HepG2 (cell line): ENCODE measurements around the gene CSNK1D. TPM values are rescaled to one million over a fixed set of nuclear protein-coding genes. Genes with fewer than 3 reads are reported as not detected.

Source experiments
- ARID2 ChIP-seq: sonication (generic); formaldehyde crosslinking; IDR thresholded peaks from 2 replicates; pipeline ENCODE4 v1.8.1; 2022; ENCODE audit warnings: mild to moderate bottlenecking, missing genetic modification reagents, borderline replicate concordance
- BCL3 ChIP-seq: sonication (generic); formaldehyde crosslinking; IDR thresholded peaks from 2 replicates; pipeline ENCODE4 v1.5.1; 2020; ENCODE audit warnings: mild to moderate bottlenecking, missing genetic modification reagents, moderate library complexity
- CBFB ChIP-seq: sonication (generic); formaldehyde crosslinking; IDR thresholded peaks from 2 replicates; pipeline ENCODE4 v1.4.0; 2020; ENCODE audit warnings: missing genetic modification reagents
- DBP ChIP-seq: sonication (generic); formaldehyde crosslinking; IDR thresholded peaks from 2 replicates; pipeline ENCODE4 v1.4.0; 2020; ENCODE audit warnings: missing genetic modification reagents; ENCODE audit errors: not compliant biosample characterization
- ELF3 ChIP-seq: IDR thresholded peaks from 2 replicates; pipeline ENCODE4 v1.6.1; 2016; ENCODE audit warnings: missing genetic modification reagents, missing compliant biosample characterization
- GLI4 ChIP-seq: sonication (generic); formaldehyde crosslinking; IDR thresholded peaks from 2 replicates; pipeline ENCODE4 v1.5.1; 2020; ENCODE audit warnings: missing genetic modification reagents, mild to moderate bottlenecking, moderate library complexity, borderline replicate concordance
- GTF2F1 ChIP-seq: fragments of 150-350 bp; IDR thresholded peaks from 2 replicates; pipeline ENCODE4 v1.6.1; 2014; ENCODE audit warnings: low read length
- IRX3 ChIP-seq: sonication (generic); formaldehyde crosslinking; IDR thresholded peaks from 2 replicates; pipeline ENCODE4 v1.8.1; 2023; ENCODE audit warnings: mild to moderate bottlenecking, low read depth, missing genetic modification reagents, borderline replicate concordance
- KLF13 ChIP-seq: sonication (generic); formaldehyde crosslinking; IDR thresholded peaks from 2 replicates; pipeline ENCODE4 v1.4.0; 2020; ENCODE audit warnings: mild to moderate bottlenecking, missing genetic modification reagents
- MIXL1 ChIP-seq: IDR thresholded peaks from 2 replicates; pipeline ENCODE4 v1.6.1; 2016
- MYNN ChIP-seq: sonication (generic); formaldehyde crosslinking; IDR thresholded peaks from 2 replicates; pipeline ENCODE4 v1.4.0; 2020; ENCODE audit warnings: mild to moderate bottlenecking, low read depth, missing genetic modification reagents
- NFYB ChIP-seq: sonication (generic); formaldehyde crosslinking; IDR thresholded peaks from 2 replicates; pipeline ENCODE4 v1.4.0; 2020; ENCODE audit warnings: missing genetic modification reagents
- NR3C1 ChIP-seq: sonication (generic); formaldehyde crosslinking; IDR thresholded peaks from 2 replicates; pipeline ENCODE4 v1.4.0; 2020; ENCODE audit warnings: missing genetic modification reagents
- PHF5A ChIP-seq: IDR thresholded peaks from one replicate; pipeline ENCODE4 v1.6.1; 2018; ENCODE audit warnings: low read depth, missing genetic modification reagents; ENCODE audit not compliant: unreplicated experiment
- PPARG ChIP-seq: conservative IDR thresholded peaks from 2 replicates; pipeline ENCODE4 v1.6.1; 2016; ENCODE audit warnings: missing biosample characterization, missing genetic modification reagents
- SETDB1 ChIP-seq: sonication (generic); formaldehyde crosslinking; IDR thresholded peaks from 2 replicates; pipeline ENCODE4 v1.5.1; 2020; ENCODE audit warnings: missing genetic modification reagents, mild to moderate bottlenecking, borderline replicate concordance
- SP5 ChIP-seq: IDR thresholded peaks from 2 replicates; pipeline ENCODE4 v1.6.1; 2016; ENCODE audit warnings: low read depth, borderline replicate concordance
- SYNCRIP ChIP-seq: fragments of 200-400 bp; formaldehyde crosslinking; IDR thresholded peaks from 2 replicates; pipeline ENCODE4 v1.6.1; 2018; ENCODE audit warnings: mild to moderate bottlenecking, low read depth, low read length; ENCODE audit not compliant: insufficient read depth
- THYN1 ChIP-seq: sonication (generic); formaldehyde crosslinking; IDR thresholded peaks from 2 replicates; pipeline ENCODE4 v1.8.1; 2023; ENCODE audit warnings: low read depth, mild to moderate bottlenecking, moderate library complexity, missing genetic modification reagents, borderline replicate concordance
- ZBTB20 ChIP-seq: sonication (generic); formaldehyde crosslinking; IDR thresholded peaks from 2 replicates; pipeline ENCODE4 v1.8.1; 2023; ENCODE audit warnings: missing genetic modification reagents, low read depth, mild to moderate bottlenecking, borderline replicate concordance
- ZFP37 ChIP-seq: sonication (generic); formaldehyde crosslinking; IDR thresholded peaks from 2 replicates; pipeline ENCODE4 v1.4.0; 2020; ENCODE audit warnings: missing genetic modification reagents, borderline replicate concordance
- ZNF12 ChIP-seq: sonication (generic); formaldehyde crosslinking; IDR thresholded peaks from 2 replicates; pipeline ENCODE4 v1.5.0; 2020; ENCODE audit warnings: missing genetic modification reagents
- ZNF33B ChIP-seq: sonication (generic); formaldehyde crosslinking; IDR thresholded peaks from 2 replicates; pipeline ENCODE4 v1.5.1; 2020; ENCODE audit warnings: mild to moderate bottlenecking, missing genetic modification reagents
- ZNF343 ChIP-seq: sonication (generic); formaldehyde crosslinking; IDR thresholded peaks from 2 replicates; pipeline ENCODE4 v1.4.0; 2020; ENCODE audit warnings: mild to moderate bottlenecking, missing genetic modification reagents
- ZNF484 ChIP-seq: sonication (generic); formaldehyde crosslinking; IDR thresholded peaks from 2 replicates; pipeline ENCODE4 v1.5.1; 2020; ENCODE audit warnings: mild to moderate bottlenecking, low read depth, missing genetic modification reagents, borderline replicate concordance
- ZNF547 ChIP-seq: sonication (generic); formaldehyde crosslinking; IDR thresholded peaks from 2 replicates; pipeline ENCODE4 v1.5.1; 2020; ENCODE audit warnings: mild to moderate bottlenecking, missing genetic modification reagents
- ZNF562 ChIP-seq: sonication (generic); formaldehyde crosslinking; IDR thresholded peaks from 2 replicates; pipeline ENCODE4 v1.8.0; 2022; ENCODE audit warnings: missing genetic modification reagents, borderline replicate concordance
- ZNF644 ChIP-seq: IDR thresholded peaks from 2 replicates; pipeline ENCODE4 v1.6.1; 2016; ENCODE audit warnings: low read depth
- ZNF703 ChIP-seq: sonication (generic); formaldehyde crosslinking; IDR thresholded peaks from 2 replicates; pipeline ENCODE4 v1.5.1; 2020; ENCODE audit warnings: missing genetic modification reagents, mild to moderate bottlenecking, moderate library complexity, borderline replicate concordance
- ZNF709 ChIP-seq: sonication (generic); formaldehyde crosslinking; IDR thresholded peaks from 2 replicates; pipeline ENCODE4 v1.5.0; 2020; ENCODE audit warnings: mild to moderate bottlenecking, missing genetic modification reagents
- ZNF747 ChIP-seq: sonication (generic); formaldehyde crosslinking; IDR thresholded peaks from 2 replicates; pipeline ENCODE4 v1.8.1; 2023; ENCODE audit warnings: missing genetic modification reagents, mild to moderate bottlenecking, borderline replicate concordance
- ZNF878 ChIP-seq: sonication (generic); formaldehyde crosslinking; IDR thresholded peaks from 2 replicates; pipeline ENCODE4 v1.8.1; 2023; ENCODE audit warnings: mild to moderate bottlenecking, missing genetic modification reagents, moderate library complexity
- polyA plus RNA-seq, 8 experiments: library from polyadenylated mRNA; depleted of rRNA in 3 of 8; stranded (reverse) in 7 of 8; unstranded in 1 of 8; fragments of >200 nt; fragmentation: Illumina TruSeq in 4 of 8; extraction: Trizol in 4 of 8; gene quantifications; 2 replicates each; pipeline versions ENCODE4 v1.2.1 to v1.2.3, GENCODE V29; 2011 to 2016; ENCODE audit warnings: low read depth in 4 of 8, missing spikeins in 1 of 8, mixed read lengths in 1 of 8; ENCODE audit not compliant: insufficient read depth in 1 of 8
- total RNA-seq, 5 experiments: library from RNA; depleted of rRNA; stranded (reverse); fragments of >200 nt; fragmentation: Illumina TruSeq; extraction: Trizol; gene quantifications; 2 replicates each; pipeline ENCODE4 v1.2.3, GENCODE V29; 2016; ENCODE audit warnings: low read depth in 1 of 5

The CSNK1D gene
- total and polyA plus RNA-seq, 2 of the 13 experiments (the other 11 are each of a cell fraction or from before 2014, with no cell fraction given) = 31.5 to 128 TPM

- no peak for TF ChIP-seq ZNF703 (CRISPR knock-in tag)
- no peak for TF ChIP-seq MYNN (CRISPR knock-in tag)
- no peak for TF ChIP-seq IRX3 (CRISPR knock-in tag)
- no peak for TF ChIP-seq SP5
- TF ChIP-seq CBFB (CRISPR knock-in tag) = no peak
- no peak for TF ChIP-seq ZNF33B
- TF ChIP-seq KLF13 = no peak
- TF ChIP-seq DBP = no peak
- 0 out of 2 replicates have a peak, but pooled peaks have one; percentile 52 for TF ChIP-seq GLI4
- TF ChIP-seq SETDB1 (CRISPR knock-in tag) = 0 out of 2 replicates have a peak, but pooled peaks have one; percentile 8
- no peak for TF ChIP-seq BCL3 (CRISPR knock-in tag)
- no peak for TF ChIP-seq ELF3 (CRISPR knock-in tag)
- TF ChIP-seq MIXL1 (CRISPR knock-in tag) = no peak
- TF ChIP-seq ZNF547 (CRISPR knock-in tag) = no peak; the same call in 1 of the 2 replicates
- TF ChIP-seq ZNF747 (CRISPR knock-in tag) = no peak
- no peak for TF ChIP-seq NR3C1
- TF ChIP-seq NFYB (CRISPR knock-in tag) = no peak
- no peak for TF ChIP-seq THYN1 (CRISPR knock-in tag)
- no peak for TF ChIP-seq ZNF343
- TF ChIP-seq PPARG (CRISPR knock-in tag) = no peak
- no peak for TF ChIP-seq ZNF709 (CRISPR knock-in tag)
- TF ChIP-seq ZNF562 (CRISPR knock-in tag) = no peak
- no peak for TF ChIP-seq PHF5A (CRISPR knock-in tag)
- TF ChIP-seq GTF2F1 = no peak
- no peak for TF ChIP-seq ZNF484 (CRISPR knock-in tag)
- no peak for TF ChIP-seq ZFP37 (CRISPR knock-in tag)
- 0 out of 2 replicates have a peak, but pooled peaks have one; percentile 38 for TF ChIP-seq ZNF644 (CRISPR knock-in tag)
- no peak for TF ChIP-seq ARID2 (CRISPR knock-in tag)
- TF ChIP-seq ZBTB20 = peak; percentile 72; the same call in 1 of the 2 replicates
- no peak for TF ChIP-seq SYNCRIP
- TF ChIP-seq ZNF12 (CRISPR knock-in tag) = no peak
- TF ChIP-seq ZNF878 (CRISPR knock-in tag) = no peak
Measured at GRCh38 chr17:82320140-82320840, 46.8 kb upstream of the CSNK1D start (continued).
